Activated T-cell treated with anti-CD3 and anti-CD28 coated beads for 48 hours (primary cell): ENCODE measurements around the gene STPG1.

Experiments
- DNase-seq: peaks from one replicate; pipeline ENCODE4 v3.0.0-alpha.2; 2020; ENCODE audit warnings: low read depth

Gene STPG1

DNA sequence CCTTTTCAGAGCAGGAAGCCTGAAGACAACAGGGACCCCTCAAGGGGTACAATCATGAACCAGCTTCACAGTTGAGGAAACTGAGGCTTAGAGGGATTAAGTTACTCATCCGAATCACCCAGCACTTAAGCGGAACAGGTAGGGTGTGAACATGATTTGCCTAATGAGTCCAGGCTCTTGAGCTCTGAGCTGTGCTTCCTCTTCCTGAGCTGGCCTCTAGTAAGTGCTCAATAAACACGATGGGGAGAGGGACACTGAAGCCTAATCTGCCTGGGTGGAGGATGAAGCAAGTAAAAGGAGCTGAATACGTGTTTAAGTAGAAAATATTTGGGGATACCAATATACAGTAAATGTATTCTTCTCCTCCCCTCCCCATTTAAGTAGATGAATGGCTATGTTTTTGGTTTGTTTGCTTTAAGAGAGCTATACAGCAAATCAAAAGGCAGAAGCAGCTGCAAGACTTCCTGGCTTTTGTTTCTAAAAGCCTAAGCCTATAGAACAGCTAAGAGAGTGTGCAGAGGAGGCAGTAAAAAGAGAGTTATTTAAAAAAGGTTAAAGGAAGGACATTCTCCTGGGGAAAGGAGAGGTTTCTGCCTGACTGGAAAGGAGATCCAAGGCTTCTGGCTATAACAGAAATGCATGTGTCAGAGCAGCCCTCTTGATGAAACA lies 20.5 kb downstream of the STPG1 start:
- DNase-seq: no peak

DNA sequence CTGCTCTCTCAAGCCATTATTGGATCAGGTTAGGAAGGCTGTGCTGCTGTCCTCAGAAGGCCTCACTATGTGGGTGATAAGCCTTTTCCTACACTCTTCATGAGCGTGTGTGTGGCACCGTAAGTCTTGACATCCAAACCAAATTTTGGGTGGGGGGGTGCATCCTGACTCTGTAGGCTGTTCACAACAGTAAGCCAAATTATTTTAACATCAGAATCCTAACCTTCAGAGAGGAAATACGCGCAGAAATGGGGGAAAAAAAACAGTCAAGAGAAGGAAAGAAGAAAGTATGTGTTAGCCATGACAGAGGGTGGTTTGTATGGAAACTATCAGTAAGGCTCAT lies 21.0 kb downstream of the STPG1 start:
- DNase-seq: no peak

DNA sequence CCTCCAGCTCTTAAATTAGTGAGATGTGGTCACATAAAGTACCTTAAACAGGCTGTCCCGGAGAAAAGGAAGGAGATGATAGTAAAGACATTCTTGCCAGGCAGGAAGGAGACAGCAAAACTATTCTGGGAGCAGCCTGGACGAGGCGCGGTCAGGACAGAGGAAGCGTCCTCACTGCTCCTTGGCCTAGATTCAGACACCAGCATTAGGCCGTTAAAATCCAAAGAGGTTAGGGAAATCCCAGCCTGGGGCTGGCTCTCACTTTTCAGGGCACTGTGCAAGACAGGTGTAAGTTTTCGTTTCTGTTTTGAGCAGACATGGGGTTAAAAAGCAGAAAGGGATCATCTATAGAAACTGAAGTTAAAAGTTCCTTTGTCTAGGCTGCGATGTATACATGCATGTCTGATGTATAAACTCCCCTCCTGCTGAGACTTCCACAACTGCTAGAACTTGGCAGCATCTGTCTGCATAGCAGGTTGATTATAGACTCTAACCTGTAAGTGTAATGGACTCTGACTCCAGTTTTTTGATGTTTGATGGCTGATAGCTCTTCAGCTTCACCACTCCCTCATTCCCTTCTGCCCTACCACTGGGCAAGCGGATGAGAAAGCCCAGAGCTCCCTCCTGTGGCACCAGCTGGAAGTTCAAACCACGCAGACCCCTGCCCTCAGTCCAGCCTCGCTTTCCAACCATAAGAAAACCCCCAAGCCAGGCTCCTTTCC lies 21.5 kb downstream of the STPG1 start:
- peak; percentile 59 for DNase-seq

DNA sequence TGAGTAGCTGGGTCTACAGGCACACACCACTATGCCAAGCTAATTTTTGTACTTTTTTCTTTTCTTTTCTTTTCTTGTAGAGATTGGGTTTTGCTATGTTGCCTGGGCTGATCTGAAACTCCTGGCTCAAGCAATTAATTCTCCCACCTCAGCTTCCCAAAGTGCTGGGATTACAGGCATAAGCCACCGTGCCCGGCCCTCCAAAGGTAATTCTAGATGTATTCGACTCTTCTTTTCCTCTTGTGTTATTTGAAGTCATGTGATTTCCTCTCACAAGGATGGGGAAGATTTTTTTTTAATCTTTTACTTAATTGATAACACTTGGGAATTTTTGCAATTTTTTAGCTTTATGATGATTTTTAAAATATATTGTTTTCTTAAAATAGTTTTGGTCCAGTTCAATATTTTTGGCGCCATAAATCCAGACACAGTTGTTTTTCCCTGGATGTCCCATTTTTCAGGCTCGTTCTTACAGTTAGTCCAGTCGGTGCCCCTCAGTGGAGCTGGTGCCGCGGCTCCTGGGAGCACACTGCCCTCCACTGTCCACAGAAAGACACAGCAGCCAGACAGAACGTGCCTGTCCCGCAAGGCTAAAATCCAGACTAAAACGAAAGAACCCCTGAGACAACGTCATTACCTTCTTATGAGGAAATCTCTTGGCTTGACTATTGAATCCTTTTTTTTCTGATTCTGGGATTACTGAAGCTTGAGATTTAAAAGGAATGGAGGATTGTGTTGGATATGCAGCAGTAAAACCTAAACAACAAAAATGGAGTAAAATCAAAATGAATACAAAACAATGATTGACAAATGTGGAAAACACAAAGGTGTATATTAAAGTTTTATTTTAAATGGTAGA lies 22.4 kb downstream of the STPG1 start:
- DNase-seq: peak; percentile 59

DNA sequence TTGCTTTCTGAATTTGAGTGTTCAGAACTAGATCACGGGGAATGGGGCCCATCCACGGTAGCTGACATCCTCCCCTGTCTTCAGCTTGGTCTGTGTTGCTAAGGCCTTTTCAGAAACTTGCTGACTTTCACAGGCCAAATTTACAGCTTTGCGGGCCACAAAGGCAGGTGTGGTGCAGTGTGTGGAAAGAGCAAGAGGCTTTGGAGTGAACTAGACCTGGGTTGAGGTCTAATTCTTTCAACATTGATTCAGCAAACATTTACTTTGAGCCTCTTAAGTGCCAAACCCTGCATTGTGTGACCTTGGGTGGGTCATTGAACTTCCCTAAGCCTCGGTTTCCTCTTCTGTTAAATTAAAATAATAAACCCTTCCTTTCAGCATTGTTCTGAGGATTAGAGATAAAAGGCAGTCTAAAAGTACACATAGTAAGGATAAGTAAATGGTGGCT lies 24.3 kb downstream of the STPG1 start:
- no peak for DNase-seq

DNA sequence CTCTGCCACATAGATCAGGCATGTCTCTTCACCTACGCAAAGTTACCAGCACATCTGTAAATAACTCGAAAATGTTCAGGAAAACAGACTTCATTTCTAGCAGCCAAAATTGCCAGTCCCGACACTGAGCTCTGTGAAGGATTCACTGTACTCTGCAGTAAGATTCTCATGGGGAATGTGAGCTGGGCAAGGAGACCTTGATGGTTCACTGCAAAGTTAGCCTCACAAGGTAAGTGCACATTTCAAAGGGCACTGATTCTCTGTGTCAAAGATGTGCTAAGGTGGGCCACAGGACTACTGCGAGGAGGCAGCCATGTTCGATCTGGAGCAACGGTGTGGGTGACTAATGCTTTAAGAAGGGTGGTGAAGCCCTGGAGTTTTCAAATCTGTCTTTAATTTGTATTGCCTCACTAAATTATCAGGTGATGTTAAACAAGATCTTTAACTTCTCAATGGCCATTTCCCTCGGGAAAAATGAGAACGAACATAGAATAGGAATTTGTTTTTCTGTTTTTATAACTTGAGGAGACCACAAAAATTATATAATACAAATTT lies 25.2 kb downstream of the STPG1 start:
- DNase-seq: no peak

DNA sequence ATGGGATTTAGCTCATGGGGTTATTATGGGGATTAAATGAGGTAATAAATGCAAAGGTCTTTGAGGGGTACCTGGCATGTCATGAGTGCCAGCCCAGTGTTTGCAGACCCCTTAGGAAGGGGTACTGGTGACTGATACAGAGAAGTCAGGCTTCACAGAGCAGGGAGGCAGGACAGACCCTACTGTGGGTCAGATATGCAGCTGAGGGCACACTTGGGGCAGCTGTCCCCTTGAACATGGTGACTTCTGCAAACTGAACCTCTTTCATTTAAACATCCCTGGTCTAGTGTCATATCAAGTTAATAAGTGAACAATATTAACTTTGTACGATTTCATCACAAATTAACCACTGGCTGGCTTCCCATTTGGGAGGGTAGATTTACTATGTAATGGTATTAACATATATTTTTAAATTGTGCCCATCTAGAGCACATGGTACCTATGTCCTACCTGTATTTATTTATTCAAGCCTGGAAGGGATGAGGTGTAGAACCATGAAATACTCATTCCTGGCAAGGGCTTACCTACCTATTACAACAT lies 25.9 kb downstream of the STPG1 start:
- no peak for DNase-seq

DNA sequence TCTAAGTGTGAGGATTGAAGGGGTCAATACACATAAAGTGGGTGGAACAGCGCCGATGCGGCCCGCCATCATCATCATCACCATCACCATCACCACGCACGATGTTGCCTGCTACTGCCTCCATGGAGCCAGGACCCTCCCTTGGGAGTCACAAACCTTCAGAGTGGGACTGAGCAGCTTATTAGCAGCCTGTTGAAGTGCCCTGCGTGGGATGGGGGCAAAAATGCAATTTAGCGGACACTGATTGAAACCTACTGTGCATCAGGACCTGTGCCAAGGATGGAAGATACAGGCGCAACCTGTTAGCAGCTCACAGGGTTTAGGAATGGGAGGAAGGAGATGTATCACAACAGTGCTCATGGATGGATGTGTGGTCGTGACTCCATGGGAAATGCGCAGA lies 26.7 kb downstream of the STPG1 start:
- no peak for DNase-seq

DNA sequence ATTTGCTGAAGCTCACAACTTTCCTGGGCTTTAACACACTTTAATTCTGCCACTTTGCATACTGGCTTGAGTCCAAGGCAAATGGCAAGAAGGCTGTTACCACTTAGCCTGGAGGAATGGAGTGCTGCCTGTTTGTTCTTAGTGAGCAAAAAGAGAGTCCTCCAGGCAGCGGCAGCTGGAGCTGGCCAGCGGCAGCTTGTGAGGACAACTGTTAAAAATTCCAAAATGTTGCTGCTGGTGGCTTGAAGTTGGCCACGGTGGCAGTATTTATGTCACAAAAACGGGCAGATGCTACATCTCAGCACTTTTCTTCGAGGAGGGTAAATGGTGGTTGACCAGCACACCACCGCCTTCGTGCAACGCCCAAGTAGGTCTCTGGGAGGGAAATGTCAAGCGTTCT lies 27.3 kb downstream of the STPG1 start:
- DNase-seq: no peak

DNA sequence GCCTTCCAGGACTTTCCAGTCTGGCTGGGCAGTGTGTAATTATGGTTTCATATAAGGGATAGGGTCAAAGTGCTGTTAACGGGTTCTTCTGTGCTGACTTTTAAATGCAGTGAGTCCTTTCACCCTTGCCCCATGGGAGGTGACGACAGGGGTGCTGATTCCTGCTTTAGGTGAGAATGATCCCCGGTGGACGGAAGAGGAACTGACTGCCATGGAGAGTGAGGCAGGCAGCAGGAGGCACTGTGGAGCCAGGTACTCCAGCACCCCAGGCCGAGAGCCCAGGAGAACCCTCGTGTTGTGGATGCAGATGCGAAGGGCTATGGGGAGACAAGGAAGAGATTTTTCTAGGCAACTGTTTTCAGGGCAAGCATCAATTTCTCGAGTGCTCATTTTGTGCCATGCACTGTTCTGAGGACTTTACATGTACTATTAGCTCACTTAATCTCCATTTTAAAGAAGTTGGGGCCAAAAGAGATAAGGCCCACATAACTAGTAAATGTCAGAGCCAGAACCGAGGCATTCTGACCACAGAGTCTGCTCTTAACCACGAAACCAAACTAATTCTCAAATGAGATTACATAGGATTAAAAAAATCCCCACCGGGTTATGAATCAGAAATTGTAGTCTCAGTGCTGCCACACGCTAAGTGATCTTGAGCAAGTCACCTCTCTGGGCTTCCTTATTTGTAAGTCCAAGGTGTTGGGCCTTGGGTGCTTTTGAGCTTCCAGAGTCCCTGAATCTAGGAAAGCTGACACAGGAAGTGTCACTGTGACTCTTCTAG lies 28.2 kb downstream of the STPG1 start:
- DNase-seq: no peak

DNA sequence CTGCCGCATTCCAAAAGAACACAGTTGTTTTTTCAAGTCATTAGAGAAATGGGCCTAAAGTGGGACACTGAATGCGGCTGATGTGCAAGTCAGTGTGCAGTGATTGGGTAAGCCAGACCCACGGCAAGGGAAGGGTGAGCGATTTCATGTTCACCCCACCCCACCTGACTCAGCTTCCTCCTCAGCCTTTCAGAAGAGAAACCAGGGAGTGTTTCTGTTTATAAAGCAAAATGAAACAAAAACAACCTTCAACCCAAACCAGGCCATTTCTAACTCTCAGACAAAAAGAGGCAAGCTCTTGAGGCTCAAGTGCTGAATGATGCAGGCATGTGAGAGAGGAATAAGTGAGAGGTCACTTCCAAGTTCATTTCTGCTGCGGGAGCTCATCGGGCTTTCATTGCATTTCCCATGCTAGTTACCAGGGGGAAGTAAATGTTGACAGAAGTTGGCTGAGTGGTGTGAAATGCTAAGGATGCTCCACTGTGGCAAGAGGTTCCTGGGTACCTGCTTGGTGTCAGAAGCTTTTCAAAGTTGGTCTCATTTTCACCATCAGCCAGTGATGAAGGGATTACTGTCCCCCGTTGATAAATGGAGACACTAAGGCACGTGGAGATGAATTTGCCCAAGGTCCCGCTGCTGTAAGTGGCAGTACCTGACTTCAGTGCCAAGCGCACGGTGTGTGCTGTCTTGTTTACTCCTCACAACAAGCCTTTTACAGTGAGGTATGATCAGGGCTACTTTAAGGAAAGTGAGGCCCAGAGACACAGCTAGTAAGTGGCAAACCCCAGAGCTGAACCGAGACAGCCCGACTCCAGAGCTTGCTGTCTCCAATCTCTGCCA lies 29.1 kb downstream of the STPG1 start:
- DNase-seq: peak; percentile 37

DNA sequence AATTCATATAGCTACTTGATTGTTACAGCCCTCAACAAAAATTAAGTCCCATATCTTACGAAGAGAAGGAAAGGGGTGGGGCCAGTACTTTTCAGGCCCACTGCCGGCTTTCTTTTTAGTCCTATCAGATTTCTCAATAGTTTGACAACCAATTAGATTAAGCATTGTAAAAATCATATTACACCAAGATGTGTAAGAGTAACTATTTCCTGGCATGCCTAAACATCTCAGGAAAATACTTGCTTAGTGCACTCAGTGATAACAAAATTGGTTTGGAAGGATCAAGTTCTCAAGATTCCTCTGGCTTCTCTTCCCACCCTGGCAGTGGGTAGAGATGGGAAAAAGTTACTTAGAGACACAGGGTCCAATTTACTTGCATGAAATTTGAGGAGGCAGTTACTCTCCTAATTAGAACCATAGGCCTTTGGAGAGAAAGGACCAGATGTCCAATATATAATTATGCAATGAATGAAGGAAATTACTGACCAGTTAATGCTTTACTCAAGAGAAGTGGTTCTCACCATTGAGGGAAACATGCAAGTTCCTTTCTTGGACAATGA lies 30.1 kb downstream of the STPG1 start:
- DNase-seq: no peak

DNA sequence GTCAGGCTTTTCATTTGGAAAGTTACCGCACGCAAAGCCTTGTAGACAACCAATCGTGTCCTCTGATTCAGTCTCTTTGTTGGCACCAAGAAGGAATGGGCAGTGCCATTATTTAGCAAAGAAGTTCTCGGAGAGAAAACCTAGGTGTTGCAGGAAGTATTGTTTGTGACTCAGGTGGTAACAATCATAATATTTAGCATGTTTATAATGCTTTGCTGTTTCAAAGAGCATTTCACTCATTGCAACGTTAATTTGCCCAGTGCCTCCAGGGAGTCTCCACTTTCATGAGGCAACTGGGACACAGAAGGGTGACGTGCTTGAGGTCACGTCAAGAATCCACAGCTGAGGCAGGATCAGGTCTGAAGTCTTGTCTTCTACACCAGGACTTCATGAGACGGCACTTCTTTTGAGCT lies 31.4 kb downstream of the STPG1 start:
- DNase-seq: no peak

DNA sequence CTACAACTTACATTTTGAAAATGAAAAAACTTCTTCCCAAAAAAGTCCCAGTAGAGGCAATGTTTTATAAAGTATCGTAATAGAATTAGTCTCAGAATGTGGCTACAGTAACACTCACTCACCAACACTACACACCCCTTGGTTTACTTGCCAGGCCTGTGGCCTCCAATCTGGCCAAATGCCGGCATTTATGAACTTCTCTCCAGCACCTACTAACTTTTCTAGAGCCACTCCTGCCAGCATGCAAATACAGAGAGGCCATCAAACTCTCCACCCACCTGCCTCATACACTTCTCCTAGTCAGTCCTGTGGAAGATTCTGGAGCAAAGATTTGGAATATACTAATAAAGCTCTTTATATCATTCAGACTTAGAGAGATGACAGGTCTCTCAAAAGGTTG lies 32.3 kb downstream of the STPG1 start:
- no peak for DNase-seq

DNA sequence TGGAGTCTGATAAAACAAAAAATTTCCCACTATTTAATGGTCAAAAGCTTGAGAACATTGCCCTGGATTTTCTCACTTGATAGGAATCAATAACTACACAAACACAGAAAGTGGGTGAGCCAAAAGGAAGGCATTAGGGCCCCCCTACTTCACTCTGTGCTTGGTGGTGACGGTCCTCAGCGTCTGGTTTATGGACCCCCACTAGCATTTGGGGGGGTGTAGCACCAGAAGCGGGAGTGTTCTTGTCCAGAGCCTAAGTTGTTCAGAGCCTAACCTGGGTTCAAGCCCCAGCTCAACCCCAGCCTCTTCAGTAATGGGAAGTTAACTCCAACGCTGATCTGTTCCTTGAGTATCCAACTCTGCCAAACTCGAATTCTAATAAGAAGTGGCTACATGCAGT lies 33.1 kb downstream of the STPG1 start:
- DNase-seq: no peak

DNA sequence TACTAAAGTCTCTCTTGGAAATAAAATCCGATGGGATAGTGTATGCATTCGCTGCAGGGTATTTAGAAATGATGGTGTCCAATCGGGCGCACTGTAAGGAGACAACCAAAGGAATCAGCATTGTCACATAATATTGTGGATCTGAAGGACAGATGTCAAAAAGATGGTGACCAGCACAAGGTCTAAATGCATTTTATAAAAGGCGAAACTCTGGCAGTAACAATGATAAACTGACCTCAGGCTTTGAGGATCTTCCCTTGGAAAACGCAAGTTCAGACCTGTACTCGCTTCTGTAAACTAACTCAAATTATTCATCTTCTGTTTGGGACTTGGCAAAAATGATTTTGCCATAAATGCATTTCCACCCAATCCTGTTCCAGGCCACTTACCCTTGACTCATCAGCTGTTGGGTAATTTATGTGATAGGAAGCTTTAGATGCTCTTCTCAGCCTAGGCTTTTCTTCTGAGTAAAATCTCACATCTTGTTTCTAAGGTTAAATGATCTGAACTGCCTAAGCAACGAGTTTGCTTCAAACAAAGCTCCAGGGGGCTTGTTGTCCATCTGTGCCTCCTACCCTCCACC lies 33.8 kb downstream of the STPG1 start:
- no peak for DNase-seq

DNA sequence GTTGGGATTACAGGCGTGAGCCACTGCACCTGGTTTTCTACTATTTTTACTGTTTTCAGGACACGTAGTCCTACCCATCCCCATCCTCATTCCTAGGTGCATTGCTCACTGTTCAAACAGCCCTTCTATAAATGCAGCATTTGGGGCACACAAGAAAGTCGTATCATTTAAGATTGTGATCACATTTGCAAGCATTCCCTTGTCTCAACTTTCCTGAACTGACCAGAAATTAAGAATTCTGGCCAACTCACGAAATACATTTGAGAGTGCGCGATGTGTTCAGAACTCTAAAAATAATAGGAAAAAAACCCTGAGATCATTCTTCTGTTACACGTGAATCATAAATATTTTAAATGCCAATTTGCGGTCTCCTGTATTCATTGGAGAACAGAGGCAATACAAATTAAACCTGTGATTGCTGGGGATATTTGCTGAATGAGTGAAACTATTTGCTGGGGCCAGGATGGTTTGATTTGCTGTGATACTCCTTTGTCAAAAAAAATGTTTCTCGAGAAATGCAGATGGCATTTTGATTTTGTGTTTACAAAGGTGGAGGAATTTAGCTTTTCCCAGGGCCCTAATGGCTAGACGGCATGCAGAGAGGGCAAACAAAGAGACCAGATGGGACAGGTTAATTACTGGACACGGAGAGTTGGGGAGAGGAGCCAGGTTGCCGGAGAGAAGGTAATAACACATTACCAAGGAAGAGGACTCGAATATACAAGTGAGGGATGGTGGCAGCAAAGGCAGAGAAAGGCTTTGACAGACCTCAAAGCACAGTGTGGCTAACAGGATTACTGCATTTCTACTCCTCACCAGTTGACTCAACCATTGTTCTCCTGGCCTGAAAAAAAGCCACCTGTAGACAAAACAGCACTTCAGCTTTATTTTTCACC lies 38.4 kb downstream of the STPG1 start:
- no peak for DNase-seq

DNA sequence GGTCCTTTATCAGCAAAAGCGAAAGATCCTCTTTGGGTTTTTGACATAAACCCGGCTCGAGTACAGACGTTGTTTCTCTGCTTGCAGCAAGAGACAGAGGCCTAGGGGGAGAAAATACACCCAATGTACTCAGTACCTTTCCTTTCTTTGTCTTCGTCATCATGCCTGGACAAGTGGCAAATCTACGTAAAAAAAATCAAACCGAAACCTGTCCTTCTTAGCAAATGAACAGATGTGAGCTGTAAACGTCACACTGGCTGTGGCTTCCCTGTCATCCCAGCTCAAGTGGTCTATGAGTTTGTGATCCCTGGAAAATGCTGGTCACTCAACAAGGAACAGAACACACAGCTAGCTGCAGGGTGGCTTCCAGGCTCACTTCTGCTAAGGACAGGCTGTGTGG lies 39.9 kb downstream of the STPG1 start:
- no peak for DNase-seq

DNA sequence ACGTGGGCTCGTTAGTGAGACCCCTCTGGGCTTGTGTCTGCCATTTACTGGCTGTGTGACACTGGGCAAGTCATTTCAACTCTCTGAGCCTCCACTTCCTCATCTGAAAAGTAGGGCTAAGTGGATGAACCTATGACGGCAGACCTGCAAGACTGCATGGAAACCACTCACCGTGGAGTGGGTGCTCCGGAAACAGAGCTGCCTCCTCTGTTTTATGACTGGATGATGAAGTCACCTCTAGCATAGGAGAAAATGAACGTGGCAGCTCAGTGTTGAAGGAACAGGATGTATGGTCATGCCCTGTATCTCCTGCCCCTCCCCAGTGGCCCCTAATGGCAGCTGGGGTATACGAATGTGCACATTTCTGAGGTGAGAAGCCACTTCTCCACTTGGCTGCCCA lies 40.5 kb downstream of the STPG1 start:
- no peak for DNase-seq
